NCI-H82 treated with DMSO at 0.1 percent for 48 hours (cell line): ENCODE data around the gene PNLIPRP1.
A peak's percentile ranks its signal among the peaks of the same experiment; 100 is the strongest.

Experiments used
- DNase-seq: peaks from one replicate; lab custom pipeline; 2025; ENCODE audit not compliant: unreplicated experiment; lab: John Stamatoyannopoulos, UW

PNLIPRP1 gene

DNA sequence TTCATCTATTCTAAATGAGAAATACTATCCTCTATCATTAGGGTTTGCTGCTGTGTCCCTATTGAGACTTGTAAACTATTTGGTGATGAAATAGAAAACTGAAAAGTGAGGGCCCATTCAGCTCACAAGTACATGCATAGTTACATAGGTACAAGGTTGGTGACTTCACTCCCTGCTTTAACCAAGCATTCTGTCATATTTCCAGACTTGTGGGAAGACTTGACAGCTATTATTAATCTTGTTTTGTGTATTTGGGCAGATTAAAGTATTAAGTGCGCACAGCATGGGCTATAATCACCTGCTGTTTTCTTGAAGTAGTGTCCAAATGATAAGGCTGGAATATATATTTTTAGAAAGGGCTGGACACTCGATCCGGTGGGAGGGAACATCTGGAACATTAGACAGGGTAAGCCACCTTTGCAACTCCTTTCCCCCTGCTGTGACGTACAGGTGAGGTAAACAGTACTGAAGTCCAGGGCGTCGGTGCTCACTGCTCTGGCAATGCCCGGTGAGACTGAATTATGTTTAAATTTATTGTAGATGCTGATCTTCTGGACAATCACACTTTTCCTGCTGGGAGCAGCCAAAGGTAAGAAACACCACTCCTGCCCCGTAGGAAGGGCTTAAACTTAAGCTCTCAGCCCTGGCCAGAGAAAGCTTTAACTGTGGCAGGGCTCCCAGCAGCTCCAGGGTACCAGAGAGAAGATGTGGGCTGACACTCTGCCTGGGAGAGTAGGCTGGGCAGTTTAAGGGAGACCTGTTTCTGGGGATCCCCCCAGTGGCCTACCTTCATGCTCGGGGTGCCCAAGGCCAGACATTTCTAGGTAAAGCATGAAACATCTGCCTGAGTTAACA lies at the start of gene PNLIPRP1:
Gene PNLIPRP1 (plus strand): TSS at position 370 of the 855 bp plus-strand sequence. CDS start 171 bp downstream, at position 541.
- peak; percentile 36 for DNase-seq

DNA sequence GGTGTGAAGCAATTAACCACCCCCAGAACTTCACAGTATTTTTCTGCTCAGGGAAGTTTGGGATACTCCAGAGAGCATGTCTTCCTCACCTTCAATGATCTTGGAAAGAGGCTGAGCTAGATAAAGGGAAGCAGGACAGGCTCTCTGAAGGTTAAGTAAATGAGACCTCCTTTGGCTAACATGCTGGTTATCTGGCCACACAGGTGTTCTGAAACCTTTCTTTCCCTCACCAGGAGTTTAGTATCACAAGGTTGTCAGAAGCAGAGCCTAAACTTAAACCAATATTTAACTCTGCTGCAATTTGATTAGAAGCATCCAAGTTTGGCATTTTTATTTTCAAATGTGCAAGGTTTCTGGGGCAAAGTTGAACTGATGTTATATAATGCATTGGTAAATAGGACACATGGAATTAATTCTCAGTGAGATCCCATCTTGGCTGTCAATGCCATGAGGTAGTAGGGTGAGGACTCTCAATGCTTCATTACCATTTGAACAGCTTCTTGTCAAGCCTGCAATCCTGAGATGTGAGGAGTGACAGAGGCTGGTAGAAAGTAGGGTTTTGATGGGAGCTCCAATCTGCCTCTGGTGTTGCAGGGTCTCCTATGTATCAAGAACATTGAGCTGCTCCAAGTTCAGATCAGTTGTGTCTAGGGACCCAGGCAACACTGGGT lies 48.6 kb upstream of the PNLIPRP1 start:
- DNase-seq: no peak

DNA sequence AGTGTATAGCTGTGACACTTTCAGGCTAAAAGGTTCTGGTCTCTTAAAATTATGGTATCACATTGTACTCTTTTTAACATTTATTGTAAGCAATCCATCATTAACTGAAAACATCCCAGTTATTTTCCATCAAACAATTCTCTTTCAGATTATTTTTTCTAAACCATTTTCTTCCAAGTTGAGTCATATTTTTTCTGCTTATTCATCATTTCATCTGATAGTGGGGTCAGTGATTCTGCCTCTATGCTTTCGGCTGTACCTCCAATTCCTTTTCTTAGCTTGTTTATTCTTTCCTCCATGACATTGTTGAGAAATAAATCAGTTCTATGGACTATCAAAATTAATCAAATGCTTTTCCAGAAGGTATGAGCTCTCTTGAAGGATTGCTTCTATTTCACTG lies 45.6 kb upstream of the PNLIPRP1 start:
- no peak for DNase-seq

DNA sequence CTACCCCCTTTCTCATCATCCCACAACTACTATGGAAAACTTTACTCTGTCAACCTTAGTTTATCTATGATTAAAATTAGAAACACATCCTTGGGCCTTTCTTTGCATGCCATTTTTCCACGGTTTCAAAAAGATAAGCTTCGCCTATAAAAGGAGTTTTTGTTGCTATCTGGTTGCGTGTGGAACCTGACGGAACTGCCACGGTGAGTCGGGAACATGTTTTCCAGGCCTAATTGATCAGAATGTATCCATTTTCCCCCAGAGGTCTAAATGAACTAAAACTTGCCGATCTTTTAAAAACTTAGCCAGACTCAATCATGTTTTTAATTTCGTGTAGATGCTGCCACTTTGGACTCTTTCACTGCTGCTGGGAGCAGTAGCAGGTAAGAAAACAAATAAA lies 45.0 kb upstream of the PNLIPRP1 start, which contains the start of gene PNLIP:
Gene PNLIP (plus strand): TSS at position 176 of the 400 bp plus-strand sequence. CDS start 162 bp downstream, at position 338.
- no peak for DNase-seq

DNA sequence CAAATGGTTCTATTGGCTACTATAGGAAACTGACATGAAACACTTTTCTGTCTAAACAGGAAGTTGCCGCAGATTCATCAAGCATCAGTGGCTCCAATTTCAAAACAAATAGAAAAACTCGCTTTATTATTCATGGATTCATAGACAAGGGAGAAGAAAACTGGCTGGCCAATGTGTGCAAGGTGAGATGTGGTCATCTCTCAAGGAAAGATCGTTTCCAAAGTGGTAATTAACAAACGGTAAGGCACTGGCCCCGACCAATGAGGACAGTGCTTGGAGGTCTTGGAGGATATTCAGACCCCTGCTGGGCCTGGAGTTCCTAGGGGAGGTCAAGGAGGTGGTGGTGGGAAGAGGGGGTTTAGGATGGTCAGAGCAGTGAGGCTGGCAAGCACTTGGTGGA lies 42.5 kb upstream of the PNLIPRP1 start:
- DNase-seq: no peak

DNA sequence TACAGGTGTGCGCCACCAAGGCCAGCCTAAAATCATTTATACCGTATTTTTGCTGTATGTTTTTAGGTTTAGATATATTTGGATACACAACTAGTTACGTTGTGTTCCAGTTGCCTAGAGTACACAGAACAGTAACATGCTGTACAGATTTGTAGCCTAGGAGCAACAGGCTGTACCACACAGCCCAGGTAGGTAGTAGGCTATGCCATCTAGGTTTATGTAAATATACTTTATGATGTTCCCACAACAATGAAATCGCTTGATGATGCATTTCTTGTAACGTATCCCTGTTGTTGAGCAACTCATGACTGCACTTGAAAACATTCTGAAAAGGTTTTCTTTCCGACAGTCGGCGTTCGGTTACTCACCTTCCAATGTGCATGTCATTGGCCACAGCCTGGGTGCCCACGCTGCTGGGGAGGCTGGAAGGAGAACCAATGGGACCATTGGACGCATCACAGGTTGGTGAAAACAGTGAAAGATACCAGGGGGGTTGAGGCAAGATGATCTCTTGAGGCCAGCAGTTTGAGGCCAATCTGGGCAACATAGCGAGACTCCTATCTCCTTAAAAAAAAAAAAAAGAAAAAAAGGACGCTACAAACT lies 37.3 kb upstream of the PNLIPRP1 start:
- DNase-seq: no peak

DNA sequence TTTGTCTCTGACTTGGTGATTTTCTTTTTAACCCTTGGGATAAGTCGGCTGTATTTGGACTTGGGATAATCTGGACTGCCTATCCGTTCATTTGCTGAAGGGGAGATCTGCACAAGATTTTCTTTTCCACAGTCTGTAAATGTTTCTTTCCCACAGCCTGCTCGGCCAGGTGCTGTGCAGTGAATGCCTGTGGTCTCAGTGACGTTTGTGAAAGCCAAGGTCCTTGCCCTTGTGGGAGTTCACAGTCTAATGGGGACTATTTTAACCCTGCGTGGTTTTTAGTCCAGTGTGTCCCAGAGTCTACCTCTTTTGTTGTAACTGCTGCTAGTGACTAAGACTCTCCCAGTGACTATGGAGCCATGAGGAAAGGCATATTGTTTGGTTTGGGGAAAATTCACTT lies 36.1 kb upstream of the PNLIPRP1 start:
- no peak for DNase-seq

DNA sequence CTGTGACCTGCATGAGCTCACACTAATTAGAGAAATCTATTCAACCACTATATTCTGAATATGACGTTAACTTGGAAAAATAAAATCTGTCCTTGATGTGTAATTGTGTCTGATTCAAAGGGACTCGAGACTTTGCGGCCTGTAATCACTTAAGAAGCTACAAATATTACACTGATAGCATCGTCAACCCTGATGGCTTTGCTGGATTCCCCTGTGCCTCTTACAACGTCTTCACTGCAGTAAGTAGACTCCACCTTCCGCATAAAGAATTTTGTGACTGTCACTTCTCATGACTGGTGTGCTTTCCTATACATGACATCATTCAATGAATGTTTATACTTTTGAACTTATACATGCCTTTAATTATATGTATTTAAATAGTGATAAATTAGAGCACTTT lies 34.9 kb upstream of the PNLIPRP1 start:
- no peak for DNase-seq

DNA sequence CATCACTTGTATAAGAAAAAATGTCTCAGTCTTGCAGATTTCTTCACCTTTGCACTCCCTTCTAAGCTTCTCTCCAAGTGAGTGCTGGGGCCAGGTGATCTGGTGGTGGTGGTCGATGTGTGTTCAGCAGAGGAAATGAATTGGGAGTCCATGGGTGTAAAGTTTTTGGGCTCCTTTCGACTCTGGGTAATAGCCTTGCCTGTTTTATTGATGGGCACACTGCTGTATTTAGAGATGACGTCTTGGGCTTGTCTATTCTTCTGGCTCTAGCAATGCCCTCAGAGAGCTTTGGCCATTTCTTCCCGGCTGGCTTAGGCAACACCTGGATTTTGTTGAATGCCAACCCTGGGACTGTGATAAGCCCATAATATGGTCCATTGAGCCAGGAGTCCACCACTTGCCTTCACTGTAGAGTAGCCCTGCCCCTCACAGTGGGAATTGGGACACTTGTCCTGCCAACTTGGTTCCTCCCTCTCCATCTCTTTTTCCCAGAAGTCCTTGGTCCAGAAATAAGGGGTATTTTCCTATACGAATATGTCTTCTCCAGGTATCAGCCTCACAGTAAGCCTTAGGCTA lies 33.4 kb upstream of the PNLIPRP1 start:
- no peak for DNase-seq

DNA sequence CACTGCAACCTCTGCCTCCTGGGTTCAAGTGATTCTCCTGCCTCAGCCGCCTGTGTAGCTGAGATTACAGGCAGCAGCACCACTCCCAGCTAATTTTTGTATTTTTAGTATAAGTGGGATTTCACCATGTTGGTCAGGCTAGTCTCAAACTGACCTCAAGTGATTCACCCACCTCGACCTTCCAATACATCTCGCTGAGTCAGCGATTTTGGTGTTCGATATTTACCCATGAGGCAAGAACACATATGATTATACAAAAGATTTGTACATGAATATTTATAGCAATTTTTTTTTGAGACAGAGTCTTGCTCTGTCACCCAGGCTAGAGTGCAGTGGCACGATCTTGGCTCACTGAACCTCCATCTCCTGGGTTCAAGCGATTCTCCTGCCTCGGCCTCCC lies 25.2 kb upstream of the PNLIPRP1 start:
- no peak for DNase-seq

DNA sequence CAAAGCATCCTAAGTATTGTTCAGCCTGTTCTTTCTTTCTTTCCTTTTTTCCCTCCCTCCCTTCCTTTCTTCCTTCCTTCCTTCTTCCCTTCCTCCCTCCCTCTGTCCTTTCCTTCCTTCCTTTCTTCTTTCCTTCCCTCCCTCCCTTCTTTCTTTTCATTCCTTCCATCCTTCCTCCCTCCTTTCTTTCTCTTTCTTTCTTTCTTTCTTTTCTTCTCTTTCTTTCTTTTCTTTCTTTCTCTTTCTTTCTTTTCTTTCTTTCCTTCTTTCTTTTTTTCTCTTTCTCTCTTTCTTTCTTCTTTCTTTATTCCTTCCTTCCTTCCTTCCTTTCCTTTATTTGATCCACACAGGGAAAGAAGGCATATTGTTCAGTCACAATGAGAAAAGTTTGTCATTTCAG lies 23.8 kb upstream of the PNLIPRP1 start:
- DNase-seq: no peak

DNA sequence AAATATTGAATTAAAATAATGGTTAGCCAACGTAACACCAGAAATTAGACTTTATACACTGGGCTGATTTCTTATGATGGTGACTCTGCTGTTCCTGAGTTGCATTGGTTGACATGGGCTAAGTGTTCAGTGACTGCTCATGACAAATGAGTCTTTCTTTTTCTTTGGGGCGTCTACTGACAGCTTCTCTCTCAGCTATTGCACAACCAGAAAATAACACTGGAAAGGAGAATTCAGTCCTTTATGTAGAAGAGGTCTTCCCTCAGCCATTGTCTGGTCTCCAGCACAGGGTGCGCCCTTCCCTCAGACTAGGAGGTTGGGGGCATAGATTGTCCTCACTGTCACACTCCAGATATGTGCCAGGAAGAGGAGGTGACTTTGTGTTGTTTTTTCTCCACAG lies 23.4 kb upstream of the PNLIPRP1 start:
- DNase-seq: no peak

DNA sequence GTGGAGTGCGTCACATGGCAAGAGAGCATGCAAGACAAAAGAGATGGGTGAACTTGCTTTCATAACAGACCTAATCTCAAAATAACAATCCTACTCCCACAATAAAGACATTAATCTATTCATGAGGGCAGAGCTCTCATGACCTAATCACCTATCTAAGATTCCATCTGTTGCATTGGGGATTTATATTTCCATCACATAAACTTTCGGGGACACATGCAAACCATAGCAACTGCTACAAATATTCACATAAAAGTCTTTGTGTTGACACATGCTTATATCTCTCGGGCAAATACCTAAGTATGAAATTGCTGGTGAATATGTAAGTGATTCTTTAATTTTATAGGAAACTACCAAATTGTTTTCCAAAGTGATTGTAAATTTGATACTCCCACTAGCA lies 16.0 kb upstream of the PNLIPRP1 start:
- DNase-seq: no peak

DNA sequence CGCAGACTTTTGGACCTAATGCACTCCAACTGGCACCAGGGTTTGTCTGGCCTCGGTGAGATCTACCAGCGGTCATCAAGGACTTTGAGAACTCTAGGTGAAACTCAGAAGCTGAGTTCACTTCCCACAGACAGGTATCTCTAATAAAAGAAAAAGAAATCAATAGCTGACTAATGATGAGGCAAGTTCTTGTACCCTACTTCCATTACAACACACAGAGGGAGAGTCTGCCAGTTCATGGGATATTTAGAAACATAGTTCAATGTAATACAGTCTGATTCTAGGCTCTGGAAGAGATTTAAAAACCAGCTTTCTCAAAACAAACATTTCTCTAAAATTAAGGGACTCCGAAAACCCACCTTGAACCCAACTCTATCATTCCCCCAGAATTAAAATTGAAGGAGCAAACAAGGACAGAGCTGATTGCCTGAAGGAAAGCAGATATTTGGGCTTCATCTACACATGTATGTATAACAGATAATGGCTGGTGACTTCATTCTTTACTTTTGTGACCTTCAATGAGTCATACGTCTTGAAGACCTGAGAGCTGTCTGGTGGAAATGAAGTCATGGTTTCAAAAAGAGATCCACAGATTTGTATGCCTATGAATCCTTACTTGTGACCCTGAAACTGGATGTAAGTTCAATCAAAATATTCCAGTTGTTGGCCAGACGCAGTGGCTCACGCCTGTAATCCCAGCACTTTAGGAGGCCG lies 2.7 kb upstream of the PNLIPRP1 start:
- no peak for DNase-seq

DNA sequence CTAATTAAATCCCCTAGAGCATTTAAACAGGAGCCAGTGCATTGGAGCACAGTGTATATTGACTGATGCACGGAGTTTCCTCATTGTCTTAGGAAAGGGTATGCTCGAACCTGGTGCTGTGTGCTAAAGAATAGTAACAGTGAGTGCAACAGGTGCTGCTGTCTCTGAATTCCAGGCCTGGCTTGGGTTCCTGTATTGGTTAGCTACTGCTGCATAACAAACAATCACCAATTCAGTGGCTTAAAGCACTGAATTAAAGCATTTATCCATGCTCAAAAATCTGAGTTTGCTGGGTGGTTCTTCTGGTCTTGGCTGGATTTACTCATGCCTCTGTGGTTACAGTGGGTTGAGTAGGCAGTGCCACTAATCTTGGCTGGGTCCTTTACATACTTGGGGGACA lies 1.8 kb upstream of the PNLIPRP1 start:
- no peak for DNase-seq

DNA sequence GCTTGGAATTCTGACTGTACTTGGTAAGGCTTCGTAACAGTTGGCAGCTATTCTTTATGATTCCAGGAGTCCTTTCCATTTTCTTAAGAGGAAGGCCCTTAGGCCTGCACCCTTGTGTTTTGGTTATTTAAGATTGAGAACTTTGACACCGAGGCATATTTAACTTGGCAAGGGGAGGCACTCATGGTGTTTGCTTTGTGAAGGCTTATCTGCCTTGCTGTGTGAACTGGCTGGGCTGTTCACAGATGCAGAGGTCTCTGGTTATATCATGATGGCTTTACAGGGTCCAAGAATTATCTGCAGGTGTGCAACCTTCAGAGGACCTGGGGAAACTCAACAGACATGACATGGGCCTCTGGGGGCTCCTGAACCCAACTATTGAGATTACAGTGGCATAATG lies 833 bp upstream of the PNLIPRP1 start:
- DNase-seq: no peak

DNA sequence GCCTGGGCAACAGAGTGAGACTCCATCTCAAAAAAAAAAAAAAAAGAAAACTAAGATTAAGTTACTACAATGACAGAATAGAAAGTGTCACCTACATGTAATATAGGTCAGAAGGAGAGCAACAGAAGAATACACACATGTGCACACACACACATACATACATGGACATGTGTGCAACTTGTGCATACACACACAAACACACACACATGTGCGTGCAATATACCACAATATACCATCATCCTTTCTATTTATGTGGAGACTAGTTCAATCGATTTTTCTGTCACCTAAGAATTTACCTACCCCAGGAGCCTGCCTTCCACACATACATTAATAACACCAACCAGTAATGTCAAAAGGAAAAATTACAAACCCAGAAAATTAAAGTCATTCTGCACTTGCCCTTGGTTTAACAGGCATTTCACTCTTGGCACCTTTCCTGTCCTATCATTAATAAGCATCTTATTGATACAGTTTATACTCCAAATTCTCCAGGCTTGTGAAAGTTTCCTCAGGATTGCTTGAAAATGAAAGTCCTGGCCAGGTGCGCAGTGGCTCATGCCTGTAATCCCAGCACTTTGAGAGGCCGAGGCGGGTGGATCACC lies 2.5 kb downstream of the PNLIPRP1 start:
- DNase-seq: no peak

DNA sequence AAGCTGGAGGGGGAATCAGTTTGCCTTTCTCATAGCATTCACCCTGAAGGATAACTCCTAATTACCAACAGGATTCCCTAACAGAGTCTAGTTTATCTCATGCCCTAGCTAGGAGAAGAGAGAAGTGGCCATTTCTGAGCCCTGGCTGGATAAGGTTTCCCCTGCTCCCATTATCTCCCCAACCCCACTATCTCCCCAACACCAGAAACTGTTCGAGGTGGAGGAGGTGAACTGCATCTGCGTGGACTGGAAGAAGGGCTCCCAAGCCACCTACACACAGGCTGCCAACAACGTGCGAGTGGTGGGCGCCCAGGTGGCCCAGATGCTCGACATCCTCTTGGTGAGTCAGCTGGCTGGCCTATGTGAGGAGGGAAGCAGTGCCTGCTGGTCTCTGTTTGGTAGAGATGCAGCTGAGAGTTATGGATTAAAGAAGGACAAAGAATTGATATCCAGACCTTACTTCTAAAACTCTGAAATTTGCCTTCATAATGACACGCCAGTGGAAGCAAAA lies 3.8 kb downstream of the PNLIPRP1 start:
- no peak for DNase-seq

DNA sequence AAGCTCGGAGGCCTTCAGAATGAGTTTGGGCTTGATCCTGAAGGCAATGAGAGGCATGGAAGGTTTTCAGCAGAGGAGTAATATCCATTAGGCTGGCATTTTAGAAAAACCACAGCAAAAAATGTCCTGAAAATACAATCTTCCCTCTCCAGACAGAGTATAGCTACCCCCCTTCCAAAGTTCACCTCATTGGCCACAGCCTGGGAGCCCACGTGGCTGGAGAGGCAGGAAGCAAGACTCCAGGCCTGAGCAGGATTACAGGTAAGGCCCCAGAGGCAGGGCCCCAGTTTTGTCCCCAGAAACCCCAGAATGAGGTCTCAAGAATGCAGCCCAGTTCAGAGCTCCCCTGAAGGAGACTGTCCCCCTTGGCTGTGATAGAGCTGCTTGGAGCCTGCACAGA lies 5.3 kb downstream of the PNLIPRP1 start:
- DNase-seq: no peak

DNA sequence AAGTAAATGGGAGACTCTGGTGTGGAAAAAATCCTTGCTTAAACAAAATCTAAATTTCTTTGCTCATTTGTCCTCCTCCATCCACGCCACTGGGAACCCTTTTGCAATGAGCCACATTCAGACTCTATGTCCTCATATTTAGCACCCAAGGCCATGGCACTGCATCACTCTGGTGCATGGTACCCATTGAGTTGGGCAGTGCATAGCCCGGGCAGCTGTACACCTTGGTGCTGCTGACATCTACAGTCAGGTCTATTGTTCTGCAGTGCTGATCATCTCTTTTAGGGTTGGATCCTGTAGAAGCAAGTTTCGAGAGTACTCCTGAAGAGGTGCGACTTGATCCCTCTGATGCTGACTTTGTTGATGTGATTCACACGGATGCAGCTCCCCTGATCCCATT lies 6.8 kb downstream of the PNLIPRP1 start:
- DNase-seq: no peak
